ENCODE results near the gene GPC4.

GRCh38 chrX:133414406-133415275 is 648 bp downstream of the GPC4 start:
- TF ChIP-seq CTCF (IDR thresholded peaks at IDR 0.05), result no peak
- TF ChIP-seq RAD21 (conservative IDR thresholded peaks at IDR 0.05 in 1 of 2, IDR thresholded peaks at IDR 0.05 in 1 of 2), result no peak
- TF ChIP-seq CEBPB (IDR thresholded peaks at IDR 0.05), result no peak
- no peak for TF ChIP-seq POLR2A (IDR thresholded peaks at IDR 0.05; ENCODE audit: low read length)
- no peak for TF ChIP-seq MYC (IDR thresholded peaks at IDR 0.05; ENCODE audit: borderline replicate concordance, low read length)

Data from A549 (cell line).